Measurements from ENCODE around the gene ARHGEF39.

The ARHGEF39 gene

DNA sequence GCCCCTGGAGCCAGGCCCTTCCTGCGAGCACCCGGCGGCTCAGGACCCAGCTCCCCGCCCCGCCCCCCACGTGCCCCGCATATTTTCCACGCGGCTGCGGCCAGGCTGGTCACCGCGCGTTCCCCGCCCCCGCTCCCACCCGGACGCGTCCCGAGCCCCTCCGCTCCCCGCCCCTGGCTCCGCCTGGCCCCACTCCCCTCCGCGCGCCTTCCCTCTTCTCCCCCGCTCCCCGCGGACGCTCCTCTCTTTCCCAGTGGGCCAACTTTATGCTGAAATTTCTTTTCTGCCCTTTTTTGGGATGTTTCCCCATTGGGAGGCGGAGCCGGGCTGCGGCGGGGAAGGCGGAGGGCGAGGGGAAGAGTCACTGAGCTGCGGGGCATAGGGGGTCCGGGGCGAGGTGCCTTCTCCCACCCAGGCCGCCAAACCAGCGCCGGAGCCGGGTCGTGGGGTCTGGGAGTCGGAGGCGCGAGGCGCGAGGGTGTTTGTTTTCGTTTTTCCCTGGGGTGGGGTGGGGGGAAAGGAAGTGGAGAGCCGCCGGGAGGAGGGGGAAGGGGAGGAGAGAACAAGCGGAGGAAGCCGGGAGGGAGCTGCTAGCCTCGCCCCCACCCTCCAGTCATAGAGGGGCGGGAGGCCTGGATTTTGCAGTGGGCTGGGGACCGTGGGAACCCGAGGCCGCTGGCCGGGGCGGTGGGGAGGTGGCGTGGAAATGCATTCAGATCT, 25.8 kb upstream of the ARHGEF39 start:
- no peak for FAIRE-seq

DNA sequence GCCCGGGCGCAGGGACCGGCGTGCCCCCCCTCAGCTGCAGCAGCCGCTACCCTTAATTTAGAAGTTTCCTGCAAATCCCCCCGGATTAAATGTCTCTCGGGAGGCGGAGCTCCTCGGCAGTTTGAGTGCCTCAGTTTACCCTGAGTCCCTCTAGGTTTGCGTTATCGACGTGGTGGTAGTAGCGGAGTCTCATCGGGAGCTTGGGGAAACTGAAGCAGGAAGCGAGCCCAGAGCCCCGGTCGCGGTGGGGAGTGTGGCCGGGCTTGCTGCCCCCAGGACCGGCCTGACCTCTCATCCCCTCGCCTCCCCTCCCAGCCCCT, 25.3 kb upstream of the ARHGEF39 start:
- FAIRE-seq = no peak

DNA sequence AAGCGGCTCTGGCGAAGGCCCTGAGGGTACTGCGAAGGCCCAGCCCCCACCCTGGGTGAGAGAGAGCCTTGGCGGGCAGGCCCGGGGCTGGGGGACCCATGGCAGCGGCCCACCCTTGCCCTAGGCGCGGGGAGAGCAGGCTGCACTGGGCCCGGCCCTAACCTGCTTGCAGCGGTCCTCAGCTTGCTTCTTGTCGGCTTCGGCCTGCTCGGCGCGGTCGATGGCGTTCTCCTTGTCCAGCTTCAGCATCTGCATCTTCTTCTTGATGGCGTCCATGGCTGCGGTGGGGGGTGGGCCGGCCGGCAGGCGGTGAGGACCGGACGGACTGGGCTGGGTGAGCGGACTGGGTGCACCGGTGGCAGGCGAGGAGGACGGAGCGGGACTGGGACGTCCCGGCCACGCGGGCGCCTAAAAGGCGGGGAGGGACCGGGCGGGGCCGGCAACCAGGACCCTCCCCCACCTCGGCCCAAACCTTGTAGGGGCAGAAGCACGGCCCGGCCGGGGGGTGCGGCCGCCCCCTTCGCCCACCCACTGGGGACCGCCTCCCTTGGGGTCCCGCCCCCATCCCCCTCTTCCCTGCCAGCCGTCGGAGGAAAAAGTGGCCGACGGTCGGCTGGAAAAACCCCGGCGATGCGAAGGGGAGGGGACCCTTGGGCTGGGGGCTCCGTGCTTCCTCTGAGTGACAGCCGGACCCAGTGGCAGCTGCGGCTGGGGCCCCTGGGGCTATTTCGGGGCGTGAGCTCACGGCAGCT, 24.7 kb upstream of the ARHGEF39 start, which contains the start of gene TPM2:
Gene TPM2 (minus strand): TSS at position 384 of the 752 bp plus-strand sequence. CDS start 108 bp downstream, at position 276.
- FAIRE-seq = no peak

DNA sequence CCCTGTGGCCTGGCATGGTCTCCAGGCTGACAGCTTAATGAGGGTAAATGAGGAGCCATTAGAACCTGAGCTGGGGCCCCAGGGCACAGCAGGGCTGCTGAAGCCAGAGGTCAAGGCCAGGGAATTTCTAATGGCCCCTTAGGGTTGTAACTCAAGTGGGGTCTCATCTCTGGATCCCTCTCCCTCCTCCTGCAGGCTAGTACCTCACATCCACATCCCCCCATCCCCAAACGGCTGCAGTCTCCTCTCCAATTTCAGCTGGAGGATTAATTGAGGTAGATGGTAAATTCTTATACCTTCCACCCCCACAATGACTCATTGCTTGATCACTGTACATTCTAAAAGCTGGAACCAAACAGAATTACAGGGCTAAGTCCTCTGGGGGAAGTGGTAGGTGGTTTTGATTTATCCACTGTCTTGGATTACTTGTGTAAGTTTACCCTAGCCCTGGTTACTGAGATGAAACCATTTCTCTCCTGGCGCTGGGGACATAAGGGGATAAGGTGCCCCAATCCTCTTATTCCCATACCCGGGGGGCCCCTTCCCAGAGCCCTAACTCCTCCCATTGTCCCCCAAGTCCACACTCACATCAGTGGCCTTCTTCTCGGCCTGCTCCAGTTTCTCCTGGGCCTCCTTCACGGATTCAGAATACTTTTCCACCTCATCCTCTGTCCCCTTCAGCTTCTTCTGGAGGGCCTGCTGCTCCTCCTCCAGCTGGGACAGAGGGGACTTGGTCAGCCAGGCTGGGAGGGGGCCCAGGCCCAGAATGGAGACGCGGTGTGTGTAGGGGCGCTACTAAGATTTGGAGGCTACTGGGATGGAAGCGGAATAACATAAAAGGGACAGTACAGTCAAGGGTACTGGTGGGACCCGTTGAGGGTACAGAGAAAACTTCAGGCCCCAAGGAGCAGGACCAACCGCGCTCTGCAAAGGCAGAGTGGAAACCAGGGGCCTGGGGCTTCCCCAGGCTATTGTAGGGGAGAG, 23.9 kb upstream of the ARHGEF39 start:
- no peak for FAIRE-seq

DNA sequence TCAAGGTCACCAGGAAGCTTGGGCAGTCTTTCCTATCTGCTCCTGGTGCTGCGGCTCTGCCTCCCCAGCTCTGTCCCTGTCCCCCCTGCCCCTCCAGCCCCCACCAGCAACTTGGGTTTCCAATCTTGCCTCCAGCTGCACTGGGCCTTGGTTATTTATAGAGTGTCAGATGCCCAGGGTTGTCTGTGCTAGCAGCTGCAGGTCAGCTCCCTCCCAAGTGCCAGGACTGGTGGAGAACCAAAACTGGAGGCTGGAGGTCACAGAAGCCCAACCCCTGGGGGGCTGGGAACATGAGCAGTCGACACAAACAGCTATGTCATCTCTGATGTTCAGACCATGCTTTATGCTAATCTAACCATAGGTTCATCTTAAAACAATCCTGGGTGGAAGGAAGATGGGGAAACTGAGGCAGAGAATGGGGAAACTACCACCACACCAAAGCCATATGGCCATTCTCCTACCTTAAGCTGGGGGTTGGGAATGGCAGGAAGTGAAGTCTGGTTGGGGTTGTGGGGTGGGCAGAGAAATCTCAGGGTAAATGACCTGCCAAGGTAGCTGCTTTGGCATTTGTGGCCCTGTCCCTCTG, 23.1 kb upstream of the ARHGEF39 start:
- no peak for FAIRE-seq

DNA sequence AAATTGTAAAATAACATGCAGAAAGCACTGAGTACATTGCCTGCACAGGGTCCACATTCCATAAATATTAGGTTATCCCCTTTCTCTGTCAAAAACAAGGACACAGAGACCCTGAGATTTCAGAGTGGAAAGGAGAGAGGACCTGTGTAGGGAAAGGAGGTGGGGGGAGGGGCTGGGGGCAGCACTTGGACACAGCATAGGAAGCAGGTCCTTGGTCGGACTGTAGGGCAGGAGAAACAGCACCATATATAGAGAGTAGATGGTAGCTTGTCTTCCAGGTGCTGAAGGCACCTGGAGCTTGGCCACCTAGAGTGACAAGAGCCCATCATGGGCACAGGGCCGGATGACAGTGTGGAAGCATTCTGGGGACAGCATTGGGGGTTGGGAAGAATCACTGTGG, 22.3 kb upstream of the ARHGEF39 start:
- no peak for FAIRE-seq

DNA sequence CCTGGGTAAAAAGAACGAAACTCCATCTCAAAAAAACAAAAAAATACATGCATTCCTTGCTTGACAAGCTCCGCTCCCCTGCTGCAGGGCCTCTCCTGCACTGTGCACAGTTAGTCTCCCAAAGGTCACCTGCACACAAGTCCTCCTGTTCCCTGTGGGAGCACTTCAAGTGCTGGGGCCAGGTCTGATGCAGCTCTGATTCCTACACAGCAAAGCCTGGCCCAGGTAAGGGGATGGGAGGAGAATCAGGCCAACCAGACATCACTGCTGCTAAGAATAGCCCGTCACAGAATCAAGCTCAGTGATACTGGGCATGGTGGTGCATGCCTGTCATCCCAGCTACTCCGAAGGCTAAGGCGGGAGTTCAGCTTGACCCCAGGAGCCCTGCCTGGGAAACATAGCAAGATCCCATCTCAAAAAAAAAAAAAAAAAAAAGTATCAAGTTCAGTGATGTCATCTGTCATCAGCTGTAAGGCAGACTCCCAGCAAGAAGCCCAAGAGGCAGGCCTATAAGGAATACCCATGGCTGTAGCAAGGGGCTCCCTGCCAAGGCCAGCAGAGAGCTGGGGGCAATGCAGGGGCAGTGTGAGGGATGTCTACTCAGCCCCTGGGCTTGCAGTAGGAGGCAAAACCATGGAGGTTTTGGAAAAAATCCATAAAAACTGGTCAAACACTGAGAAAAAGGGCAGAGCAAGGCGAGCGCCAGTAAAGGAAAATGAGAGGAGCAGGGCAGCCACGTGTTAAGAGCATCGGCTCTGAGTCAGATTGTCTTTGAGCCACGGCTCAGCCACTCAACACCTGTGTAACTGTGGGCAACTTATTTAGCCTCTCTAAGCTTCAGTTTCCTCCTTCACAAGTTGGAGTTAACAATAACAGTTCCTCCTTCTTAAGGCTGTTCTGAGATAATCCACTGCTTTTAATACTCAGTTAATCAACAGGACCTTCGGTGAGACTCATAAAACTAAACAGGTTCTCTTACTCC, 21.5 kb upstream of the ARHGEF39 start:
- no peak for FAIRE-seq

DNA sequence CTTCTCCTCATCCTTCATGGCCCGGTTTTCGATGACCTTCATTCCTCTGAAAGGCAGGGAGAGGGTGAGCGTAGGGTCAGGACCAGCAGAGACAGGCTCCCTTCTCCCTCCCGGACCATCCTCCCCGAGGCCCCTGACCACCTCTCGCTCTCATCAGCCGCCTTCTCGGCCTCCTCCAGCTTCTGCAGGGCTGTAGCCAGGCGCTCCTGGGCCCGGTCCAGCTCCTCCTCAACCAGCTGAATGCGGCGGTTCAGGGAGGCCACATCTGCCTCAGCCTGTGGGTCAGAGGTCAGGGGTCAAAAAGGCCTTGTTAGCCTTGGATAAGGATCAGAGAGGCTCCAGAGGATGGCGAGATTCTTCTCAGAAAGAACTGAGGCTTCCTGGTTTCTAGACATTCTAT, 20.5 kb upstream of the ARHGEF39 start:
- FAIRE-seq = no peak

DNA sequence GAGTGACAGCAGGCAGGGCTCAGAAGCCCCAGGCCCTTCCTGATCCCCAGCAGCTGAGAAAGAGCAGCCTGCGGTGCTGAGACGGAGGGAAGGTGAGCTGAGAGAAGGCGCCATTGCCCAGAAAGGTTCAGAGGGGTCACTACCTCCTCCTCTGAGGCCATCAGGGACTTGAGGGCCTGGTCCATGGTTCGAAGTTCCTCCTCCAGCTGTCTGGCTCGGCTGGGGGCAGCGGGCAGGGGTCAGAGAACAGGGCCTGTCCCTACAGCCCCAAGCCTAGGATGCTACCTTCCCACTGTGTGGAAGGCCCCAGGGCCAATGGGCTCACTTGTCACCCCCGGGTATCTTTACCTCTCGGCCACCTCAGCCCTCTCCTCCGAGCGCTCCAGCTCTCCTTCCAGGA, 19.9 kb upstream of the ARHGEF39 start:
- no peak for FAIRE-seq

DNA sequence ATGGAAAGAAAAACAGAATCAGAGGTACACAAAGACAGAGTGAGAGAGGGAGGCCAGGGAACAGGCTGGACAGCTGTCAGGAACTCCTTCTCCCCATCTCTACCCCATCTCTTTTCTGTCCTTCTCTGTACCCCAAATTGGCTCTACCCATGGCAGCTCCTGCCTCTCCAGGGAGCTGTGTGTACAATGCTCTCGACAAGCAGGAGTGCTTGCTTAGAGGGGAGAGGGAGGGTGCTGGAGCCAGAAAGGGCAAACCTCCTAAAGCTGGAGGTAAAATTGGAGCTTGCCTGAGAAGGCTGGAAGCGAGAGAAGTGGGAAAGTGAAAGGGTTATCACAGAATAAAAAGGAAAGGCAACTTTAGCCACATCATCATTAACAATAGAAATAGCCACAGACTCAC, 18.3 kb upstream of the ARHGEF39 start:
- no peak for FAIRE-seq

DNA sequence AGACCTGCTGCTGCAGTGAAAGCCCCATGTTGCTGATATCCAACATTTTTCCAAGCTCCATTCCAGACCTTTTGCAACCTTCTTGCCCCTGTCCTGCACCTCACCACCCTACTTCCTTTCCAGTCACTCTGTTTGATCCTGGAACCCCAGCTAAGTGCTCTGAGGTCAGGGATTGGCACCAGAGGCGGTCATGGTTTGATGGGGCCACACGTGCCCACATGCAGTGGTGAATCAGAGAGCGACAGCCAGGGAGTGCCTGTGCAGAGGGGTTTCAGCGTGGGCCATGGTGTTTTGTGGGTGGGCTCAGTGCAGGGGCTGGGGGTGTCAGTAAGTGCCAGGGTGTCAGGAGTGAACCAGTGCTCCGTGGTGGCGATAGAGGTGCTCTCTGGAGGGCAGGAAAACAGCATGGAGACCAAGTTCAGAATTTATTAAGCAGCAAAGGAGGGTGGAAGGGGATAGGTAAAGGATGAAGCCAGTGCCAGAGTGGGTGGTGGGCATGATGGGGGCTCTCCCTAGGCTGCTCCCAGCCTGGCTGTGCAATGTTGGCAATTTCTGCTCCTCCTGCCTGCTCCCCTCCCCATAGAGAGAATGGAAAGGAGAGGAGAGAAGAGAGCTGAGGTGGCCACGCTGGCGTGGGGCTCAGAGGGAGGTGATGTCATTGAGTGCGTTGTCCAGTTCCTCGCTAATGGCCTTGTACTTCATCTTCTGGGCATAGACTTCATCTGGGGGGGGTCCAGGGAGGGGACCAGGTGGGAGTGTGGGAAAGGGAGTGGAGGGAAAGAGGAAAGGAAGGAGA, 17.7 kb upstream of the ARHGEF39 start:
- FAIRE-seq = no peak

DNA sequence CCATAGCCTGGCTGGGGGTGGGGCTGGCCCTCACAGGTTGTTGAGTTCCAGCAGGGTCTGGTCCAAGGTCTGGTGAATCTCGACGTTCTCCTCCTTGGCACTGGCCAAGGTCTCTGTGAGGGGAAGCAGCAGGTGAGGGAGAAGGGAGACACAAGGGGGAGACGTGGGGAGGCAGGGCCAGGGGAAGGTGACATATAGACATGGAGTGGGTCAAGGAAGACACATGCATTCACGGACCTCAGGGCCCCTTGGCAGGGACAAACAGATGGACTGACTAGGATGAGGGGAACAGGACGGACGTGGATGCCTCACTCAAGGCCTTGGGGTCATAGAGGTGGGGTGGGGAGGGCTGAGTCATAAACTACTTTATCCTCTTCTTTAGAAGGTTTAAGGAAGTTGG, 17.1 kb upstream of the ARHGEF39 start:
- no peak for FAIRE-seq

DNA sequence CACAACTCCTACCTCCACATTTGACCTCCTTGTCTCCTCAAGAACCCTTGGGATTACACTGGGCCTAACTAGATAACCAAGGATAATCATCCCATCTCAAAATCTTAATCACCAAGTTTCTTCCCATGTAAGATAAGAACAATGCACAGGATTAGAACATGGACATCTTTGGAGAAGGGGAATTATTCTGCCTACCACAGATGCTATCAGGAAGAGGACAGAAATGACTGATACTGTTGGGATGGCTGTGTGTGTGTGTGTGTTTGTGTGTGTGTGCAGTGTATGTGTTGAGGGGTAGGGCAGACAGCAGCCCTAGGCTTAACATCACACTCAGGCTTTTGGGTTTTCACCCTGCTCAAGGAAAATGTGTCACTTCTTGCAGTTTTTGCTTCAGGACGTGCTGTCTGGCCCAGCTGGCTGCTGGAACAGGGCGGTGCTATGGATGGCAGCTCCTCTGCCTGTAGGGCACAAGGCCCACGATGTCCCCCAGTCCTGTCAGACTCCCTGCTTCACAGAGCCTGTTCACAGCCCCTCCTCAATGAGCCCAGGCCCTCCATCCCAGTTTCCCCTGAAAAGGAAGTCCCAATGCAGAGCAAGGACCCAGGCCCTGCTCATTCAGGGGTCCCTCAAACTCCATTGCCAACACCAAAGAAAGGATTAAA, 16.5 kb upstream of the ARHGEF39 start:
- no peak for FAIRE-seq

DNA sequence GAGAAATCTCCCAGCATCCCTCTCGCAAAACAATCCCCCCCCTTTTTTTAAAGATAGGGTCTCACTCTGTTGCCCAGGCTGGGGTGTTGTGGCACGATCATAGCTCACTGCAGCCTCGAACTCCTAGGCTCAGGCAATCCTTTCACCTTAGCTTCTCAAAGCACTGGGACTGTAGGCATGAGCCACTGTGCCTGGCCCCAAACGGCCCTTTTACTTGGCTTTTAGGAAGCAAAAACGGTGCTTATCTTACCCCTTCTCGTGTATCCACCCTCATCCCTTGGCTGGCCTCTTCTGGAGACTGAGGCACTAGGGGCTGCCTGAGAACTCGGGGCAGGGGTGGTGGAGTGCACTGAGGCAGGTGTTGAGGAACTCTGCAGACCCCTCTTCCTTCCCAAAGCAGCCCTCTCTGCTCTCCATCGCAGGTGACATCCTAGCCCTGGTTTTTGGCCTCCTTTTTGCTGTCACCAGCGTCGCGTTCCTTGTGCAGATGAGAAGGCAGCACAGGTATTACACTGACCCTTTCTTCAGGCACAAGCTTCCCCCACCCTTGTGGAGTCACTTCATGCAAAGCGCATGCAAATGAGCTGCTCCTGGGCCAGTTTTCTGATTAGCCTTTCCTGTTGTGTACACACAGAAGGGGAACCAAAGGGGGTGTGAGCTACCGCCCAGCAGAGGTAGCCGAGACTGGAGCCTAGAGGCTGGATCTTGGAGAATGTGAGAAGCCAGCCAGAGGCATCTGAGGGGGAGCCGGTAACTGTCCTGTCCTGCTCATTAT, 15.5 kb upstream of the ARHGEF39 start:
- no peak for FAIRE-seq

DNA sequence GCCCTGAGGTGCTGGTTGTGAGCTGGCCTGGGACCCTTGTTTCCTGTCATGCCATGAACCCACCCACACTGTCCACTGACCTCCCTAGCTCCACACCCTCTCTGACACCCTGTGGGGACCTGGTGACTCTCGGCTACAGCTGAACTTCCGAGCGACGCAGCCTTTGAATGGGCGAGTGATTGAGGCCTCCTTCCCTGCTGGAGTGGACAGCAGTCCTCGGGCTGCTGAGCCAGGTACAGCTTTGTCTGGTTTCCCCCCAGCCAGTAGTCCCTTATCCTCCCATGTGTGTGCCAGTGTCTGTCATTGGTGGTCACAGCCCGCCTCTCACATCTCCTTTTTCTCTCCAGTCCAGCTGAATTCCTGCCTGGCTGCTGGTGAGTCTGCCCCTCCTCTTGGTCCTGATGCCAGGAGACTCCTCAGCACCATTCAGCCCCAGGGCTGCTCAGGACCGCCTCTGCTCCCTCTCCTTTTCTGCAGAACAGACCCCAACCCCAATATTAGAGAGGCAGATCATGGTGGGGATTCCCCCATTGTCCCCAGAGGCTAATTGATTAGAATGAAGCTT, 14.9 kb upstream of the ARHGEF39 start:
- no peak for FAIRE-seq

DNA sequence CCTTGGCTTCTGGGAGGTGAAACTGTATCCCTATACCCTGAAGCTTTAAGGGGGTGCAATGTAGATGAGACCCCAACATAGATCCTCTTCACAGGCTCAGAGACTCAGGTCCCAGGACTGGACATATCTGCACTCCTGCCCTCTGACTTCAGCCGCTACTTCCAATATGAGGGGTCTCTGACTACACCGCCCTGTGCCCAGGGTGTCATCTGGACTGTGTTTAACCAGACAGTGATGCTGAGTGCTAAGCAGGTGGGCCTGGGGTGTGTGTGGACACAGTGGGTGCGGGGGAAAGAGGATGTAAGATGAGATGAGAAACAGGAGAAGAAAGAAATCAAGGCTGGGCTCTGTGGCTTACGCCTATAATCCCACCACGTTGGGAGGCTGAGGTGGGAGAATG, 14.1 kb upstream of the ARHGEF39 start:
- no peak for FAIRE-seq

DNA sequence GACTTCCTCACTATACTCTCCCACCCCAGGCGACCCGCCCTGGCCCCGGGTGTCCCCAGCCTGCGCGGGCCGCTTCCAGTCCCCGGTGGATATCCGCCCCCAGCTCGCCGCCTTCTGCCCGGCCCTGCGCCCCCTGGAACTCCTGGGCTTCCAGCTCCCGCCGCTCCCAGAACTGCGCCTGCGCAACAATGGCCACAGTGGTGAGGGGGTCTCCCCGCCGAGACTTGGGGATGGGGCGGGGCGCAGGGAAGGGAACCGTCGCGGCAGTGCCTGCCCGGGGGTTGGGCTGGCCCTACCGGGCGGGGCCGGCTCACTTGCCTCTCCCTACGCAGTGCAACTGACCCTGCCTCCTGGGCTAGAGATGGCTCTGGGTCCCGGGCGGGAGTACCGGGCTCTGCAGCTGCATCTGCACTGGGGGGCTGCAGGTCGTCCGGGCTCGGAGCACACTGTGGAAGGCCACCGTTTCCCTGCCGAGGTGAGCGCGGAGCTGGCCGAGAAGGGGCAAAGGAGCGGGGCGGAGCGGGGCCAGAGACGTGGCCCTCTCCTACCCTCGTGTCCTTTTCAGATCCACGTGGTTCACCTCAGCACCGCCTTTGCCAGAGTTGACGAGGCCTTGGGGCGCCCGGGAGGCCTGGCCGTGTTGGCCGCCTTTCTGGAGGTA, 10.9 kb upstream of the ARHGEF39 start:
- no peak for FAIRE-seq

DNA sequence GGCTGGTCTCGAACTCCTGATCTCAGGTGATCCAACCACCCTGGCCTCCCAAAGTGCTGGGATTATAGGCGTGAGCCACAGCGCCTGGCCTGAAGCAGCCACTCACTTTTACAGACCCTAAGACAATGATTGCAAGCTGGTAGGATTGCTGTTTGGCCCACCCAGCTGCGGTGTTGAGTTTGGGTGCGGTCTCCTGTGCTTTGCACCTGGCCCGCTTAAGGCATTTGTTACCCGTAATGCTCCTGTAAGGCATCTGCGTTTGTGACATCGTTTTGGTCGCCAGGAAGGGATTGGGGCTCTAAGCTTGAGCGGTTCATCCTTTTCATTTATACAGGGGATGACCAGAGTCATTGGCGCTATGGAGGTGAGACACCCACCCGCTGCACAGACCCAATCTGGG, 10.2 kb upstream of the ARHGEF39 start:
- no peak for FAIRE-seq

DNA sequence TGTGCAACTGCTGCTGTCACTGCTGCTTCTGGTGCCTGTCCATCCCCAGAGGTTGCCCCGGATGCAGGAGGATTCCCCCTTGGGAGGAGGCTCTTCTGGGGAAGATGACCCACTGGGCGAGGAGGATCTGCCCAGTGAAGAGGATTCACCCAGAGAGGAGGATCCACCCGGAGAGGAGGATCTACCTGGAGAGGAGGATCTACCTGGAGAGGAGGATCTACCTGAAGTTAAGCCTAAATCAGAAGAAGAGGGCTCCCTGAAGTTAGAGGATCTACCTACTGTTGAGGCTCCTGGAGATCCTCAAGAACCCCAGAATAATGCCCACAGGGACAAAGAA, 9.0 kb upstream of the ARHGEF39 start:
- FAIRE-seq = no peak
